HG03432 (cell line): ENCODE measurements around the gene DAZAP1.
"Not testable (repeated sequence)": the region's sequence is repeated elsewhere in the genome, so short reads cannot be mapped to it uniquely, and the experiment has no call there.

Experiments
- ATAC-seq: cut with Tn5 transposase; IDR thresholded peaks from one replicate; pipeline ENCODE4 v1.9.1; 2021; ENCODE audit warnings: mild to moderate bottlenecking, moderate library complexity; ENCODE audit not compliant: unreplicated experiment

Gene DAZAP1

DNA sequence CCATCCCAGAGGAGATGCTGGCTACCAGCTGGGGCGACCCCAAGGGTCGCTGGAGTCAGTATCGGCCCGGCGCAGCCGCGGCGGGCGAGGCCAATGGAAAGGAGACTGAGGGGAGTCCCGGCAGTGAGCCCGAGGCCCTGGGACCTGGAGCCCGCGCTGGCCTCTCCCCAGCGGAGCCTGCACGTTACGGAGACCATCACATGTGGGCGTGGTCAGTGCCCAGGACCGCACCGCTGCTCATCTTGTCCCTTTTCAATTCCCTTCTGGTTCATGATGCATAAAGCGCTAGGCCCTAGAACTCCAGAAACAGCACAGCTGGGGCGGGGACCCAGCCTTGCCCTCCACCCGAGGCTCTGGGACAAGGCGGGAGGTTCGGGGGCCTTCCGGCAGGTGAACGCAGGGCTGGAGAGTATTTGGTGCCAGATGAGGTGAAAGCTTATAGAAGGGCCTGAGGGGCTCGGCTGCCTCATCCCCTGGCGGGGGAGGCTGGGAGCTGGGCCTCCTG is 63.7 kb downstream of the DAZAP1 start:
- no peak for ATAC-seq

DNA sequence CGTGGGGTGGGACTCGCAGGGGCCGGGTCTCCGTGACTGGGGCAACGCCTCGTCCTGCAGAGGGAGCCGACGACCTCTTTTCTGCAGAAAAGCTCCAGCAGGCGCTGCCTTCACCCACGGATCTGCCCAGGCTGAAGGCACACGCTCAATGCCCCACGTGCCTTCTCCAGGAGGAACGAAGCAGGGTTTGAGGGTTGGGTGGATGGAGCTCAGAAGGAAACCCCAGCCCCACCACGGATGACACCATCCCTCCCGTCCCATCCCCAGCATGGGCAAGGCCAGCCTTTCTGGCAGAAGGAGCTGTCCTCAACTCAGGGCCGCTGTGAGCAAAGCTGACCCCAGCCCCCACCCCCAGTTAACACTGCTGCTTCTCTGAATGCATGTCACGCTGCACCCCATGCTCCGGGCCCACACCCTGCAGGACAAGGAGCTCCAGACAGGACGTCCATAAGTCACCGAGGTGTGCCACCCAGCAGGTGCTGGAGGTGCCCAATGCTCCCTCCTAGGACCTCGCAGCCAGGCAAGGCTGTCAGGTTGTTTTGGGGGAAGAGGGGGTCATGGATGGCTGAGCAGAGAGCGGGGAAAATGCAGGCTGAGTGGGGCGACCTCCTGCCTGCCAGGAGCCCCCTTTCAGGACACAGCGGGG is 64.3 kb downstream of the DAZAP1 start:
- no peak for ATAC-seq

DNA sequence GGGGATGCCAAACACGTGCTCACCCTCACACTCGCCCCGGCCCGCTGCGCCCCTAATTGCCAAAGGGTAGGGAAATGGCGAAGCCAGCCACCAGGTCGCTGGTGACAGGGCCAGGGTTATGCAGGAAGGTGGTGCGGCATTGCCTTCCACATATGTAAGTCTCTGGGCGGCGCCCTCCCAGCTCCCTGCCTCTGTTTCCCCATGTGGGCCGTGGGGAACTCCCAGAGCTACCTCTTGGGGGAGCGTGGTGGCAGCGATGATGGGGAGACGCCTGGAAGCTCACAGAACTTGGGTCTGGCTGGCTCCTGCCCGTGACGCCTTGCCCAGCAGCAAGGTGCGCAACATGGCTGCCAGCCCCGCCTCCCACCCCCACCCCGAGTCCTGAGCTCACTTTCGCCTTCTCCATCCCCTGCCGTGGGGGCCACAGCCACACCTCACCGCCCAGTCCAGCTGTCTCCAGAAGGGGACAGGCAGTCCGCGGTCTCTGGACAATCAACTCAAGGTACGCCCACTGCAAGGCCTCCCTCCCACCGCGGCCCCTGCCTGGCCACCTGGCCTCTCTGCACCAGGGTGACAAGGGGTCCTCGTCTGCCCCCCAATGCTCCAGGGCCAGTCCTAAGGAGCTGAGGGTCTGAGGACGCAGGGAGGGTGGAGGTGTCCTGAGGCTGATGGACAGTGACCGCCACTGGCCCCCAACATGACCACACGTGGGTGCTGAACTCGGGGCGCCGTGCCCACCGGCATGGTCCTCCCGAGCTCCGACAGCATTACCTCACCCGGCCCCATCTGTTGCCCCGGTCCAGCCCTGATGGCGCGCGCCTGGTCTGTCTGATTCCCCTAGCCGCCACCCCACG is 65.1 kb downstream of the DAZAP1 start:
- ATAC-seq: no peak

DNA sequence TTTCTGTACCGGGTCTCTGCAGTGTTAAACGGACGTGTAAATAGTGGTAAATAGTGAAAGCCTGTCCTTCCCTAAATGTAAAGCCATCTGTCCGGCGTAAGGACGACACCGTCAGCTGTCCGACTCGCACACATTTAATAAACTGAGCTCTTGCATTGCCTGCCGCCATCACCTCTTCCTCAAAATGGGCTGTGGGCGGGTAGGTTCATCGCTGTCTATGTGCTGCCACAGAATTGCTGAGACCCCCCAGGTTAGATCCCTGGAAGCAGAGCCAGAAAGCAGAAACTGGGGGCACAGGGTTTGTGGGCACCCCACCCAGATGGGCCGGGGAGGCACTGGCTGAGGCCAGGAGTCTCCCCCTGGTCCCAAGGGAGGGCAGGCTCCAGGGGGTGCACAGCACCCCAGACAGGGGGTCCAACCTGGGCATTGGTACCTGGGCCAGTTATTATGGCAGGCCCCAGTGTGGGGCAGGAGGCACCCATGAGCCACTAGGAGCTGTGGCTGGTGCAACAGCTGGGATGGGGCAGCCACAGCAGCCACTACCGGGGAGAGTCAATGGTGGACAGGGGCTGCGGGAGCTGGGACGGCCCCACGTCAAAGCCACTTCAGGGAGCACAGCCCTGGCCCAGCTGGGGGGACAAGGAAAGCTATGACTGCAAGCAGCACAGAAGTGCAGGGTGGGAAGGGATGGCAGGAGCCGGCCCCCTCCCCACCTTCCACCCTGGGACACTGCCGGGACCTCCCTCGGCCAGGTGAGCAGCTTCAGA is 65.9 kb downstream of the DAZAP1 start:
- ATAC-seq: no peak

DNA sequence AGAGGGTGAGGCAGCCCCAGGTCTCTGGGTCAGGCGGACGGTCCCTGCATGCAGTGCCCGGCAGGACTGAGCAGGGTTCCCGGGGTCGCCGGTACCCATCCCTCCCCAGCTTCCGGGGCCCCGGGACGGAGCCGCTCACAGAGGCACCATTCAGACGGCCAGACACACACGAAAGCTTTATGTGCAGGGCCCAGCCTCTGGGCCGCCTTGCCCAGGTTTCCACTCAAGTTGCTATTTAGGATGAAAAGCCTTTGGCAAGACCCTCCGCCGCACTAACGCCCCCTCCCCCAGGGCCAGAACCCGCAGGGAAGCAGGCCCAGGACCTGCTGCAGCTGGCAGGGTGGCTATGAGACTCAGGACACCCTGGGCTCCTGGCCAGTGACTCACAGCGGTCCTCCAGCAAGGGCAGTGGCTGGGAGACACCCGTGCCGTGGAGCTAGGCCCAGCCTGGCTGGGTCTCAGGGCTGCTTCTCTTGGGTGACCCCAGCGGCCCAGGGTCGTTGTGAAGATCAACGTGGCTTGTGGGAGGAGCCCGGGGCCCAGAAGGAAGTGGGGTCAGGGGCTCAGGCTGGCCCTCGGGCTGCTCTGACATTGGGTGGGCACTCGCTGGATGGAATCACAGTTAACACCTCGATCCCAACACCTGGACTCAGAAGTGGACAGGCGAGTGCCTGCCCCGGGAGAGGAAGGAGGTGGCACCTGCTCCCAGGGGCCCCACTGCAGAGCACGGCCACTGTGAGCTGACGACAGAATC is 66.8 kb downstream of the DAZAP1 start:
- ATAC-seq: no peak

DNA sequence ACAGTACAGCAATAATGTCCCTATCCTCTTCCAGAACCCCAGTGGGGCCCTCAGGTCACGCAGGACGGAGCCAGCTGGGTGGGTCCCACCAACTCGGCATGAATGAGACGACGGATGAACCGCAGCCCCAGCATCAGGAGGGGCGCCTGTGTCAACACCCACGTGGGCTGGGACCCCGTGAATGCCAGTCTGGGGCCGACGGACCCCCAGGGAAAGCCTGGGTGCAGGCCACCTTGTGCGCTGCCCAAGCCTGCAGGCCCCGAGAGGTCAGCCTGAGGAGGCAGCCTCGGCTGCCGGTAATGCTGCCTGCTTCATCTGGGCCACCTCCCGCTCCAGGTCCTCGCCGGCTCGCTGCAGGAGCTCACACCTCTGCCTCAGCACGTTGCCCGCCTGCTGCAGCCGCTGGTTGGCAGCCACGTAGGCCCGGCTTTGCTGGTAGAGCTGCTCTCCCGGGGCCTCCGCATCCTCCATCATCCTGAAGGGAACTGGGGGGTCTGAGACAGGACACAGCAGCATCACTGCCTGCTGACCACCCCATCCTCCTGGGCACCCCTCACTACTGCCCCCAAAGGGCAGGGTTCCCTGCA is 67.5 kb downstream of the DAZAP1 start:
- ATAC-seq: no peak

DNA sequence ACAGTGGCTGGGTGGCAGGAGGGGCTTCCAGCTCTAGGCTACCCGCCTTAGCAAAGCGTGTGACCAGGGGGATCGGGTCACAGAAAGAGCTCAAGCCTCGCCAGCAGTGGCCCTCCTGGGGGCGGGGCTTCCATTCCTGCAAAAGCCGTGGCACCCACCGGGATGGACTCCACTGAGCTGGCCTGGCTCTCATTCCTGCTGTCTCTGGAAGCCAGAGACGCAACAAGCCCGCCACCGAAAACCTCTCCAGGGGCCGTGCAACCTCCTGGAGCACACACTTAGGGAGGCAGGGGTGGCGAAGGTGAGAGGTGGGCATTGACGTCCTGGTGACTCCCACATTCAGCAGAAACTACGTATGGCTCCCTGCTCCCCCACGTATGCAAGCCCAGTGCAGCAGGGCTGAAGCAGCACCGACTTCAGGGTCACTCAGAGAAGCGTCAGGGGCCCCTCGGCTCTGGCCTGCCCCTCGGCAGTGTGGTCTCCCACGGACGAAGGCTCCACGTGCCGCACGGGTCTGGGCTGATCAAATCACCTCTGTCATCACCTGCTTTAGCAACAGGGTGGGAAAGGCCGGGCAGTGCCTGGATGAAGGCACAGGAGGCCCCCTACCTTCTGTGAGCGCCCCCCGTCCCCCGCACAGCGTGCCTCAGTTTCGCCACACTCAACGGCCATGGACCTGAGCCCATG is 68.5 kb downstream of the DAZAP1 start:
- ATAC-seq: no peak

DNA sequence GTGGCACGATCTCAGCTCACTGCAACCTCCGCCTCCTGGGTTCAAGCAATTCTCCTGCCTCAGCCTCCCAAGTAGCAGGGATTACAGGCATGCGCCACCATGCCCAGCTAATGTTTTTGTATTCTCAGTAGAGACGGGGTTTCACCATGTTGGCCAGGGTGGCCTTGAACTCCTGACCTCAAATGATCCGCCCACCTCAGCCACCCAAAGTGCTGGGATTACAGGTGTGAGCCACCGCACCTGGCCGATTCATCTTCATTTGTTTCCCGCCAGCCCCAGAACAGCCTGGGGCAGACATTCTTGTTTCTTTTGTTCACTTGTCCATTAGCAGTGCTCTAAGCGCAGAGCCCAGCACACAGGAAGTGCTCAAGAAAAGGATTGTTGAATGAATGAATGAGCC is 69.7 kb downstream of the DAZAP1 start:
- ATAC-seq: not testable (repeated sequence)

DNA sequence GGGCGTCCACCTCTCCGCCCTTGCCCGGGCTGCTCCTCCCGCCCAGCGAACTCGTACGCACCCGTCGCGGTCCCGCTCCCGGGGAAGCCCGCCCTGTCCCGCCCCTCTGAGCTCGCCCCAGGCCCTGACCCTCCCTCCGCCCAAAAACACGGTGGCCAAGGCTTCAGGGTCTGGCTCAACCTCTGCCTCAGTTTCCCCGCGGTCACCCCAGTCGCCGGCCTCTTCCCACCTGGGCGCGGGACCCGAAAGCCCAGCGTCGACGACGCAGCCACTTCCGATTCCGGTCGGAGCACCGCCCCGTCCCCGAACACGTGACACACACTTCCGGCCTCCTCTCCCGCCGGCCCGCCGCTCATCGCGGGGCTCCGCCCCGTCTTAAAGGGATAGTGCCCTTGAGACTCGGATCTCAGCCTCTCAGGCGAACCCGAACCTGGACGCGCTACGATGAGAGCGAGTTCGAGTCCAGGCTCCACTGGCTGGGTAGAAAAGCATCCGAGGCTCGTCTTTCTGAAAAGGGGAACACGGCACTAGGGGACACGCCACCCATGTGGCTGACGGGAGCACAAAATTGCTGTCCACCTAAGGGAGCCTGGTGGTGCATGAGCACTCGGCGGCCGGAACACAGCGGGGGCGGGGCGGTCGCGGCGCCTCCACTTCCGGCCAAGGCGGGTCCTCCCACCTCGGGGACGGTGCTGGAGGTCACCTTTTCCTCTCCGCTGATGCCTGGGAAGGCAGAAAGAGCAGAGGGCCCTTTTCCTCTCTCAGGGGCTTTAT is 71.7 kb downstream of the DAZAP1 start, which contains the start of gene C19orf25:
Gene C19orf25, minus strand, starts transcription at position 282 of the 774 bp plus-strand sequence. CDS start 312 bp downstream, outside the sequence.
- peak; percentile 81 for ATAC-seq

DNA sequence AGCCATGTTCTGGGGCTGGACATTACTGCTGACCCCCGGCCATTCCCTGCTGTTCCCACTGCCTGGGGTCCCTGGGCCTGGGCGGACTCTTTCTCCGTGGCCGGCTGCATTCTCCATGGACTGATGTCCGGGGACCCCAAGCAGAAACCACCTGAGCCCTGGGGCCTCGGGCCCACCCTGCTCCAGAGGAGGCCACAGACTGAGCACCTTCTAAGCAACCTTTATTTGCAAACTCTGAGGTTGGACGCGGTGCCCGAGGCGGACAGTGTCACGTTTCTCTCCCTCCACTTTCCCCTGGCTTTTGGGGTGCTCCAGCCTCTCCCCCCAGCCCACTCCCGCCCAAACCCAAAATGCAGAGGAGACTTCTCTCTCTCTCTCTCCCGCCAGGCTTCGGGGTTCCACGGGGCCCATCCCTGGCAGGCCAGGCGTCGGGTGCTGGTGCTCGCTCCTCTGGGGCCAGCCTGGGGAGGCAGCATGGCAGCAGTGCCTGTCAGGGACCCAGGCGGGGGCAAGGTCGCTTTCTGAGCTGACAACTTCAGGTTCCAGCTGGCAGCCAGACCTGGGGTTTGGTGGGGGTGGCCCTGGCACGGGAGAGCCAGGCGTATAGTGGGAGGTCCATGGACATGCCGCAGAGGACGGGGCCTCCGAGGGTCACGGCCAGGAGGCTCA is 74.0 kb downstream of the DAZAP1 start:
- no peak for ATAC-seq

DNA sequence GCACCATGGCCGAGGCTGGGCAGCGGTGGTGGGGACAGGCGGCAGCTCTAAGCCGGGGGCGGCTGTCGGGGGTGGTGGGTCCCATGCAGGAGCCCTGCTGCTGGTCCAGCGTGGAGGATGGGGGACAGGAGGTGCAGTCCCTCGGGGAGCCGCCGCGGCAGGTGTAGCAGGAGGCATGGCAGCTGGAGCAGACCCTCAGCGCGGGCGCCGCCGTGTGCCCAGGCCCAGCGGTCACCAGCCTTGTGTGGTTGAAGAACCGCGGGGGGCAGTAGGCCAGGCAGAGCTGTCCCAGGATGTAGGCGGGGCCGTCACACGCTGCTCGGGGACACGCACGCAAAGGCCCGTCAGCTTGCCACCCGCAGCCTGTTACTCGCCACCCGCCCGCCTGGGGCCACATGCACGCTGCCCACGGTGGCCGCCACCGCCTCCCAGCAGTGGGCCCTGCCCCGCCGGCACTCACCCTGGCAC is 74.5 kb downstream of the DAZAP1 start:
- ATAC-seq: no peak

DNA sequence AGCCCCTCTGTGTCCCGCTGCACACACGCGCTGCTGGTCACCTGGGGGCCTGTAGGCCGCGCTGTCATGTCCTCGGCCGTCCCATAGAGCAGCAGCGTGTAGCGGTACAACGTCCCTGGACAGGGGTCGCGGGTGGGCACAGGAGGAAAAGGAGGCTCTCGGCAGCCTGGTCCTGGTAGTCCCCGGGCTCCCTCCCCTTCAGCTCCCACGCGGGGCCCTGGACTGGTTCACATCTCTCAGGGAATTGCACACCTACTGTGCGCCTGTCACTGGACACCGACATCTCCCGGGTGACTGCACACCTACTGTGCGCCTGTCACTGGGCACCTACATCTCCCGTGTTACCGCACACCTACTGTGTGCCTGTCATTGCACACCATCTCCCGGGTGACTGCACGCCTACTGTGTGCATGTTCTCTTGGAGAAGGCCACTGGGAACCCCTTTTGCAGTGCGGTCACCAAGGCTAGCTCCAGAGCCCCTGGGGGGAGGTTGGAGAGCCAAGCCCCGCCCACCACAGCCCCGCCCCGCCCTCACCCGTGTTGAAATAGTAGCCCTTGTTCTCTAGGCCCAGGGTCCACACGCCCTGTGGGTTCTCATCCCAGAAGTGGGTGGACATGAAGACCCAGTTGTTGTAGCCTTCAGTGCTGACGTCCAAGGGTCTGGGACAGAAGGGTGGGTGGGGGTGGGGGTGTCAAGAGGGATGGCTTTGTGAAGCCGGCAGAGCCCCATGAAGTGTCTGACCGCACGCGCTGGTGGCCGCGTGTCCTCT is 75.2 kb downstream of the DAZAP1 start:
- no peak for ATAC-seq

DNA sequence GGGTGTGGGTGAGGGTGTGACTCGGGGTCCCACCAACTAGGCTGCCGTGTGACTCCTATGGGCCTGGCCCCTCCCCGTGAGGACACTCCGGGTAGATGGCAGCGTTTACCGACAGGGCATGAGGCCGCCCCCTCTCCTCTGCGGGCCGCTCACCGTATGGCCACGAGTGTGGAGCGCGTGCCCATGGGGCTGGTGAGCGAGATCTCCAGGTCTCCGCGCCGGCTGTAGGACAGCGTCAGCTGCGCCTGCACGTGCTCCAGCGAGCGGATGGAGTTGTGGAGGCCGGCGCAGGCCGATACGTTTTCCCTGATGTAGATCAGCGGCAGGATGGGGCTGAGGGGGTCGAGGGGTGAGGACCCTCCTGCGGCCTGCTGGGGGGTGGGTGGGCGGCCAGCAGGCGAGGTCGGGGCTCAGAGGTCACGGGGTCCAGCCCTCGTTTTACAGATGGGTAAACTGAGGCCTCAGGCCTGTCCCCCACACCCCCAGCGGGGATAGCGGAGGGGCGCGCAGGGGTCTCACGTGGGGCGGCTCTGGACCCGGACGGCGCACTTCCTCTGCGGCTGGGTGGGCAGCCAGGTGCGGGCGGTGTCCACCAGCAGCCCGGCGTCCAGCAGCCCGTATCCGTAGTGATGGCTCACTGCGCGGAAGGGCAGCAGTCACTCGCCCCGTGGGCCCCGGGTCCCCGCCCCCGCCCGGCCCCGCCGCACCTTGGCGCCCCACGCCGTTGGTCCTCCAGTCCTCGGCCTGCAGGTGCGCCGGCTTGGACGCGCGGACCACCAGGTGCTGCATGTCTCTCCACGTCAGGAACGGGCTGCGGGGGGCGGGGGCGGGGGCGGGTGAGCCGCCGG is 76.0 kb downstream of the DAZAP1 start:
- no peak for ATAC-seq

DNA sequence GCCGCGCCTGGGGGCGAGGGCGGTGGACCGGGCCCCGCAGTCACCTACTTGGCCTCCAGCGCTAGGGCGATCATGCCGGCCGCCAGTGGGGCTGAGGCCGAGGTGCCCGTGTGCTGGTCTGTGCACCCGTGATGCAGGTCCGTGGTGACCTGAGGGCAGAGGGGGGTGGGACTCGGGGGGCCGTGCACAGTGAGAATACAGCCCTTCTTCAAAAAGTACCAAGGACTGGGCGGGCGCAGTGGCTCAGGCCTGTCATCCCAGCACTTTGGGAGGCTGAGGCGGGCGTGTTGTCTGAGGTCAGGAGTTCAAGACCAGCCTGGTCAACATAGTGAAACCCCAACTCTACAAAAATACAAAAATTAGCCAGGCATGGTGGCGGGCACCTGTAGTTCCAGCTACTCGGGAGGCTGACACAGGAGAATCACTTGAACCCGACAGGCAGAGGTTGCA is 76.6 kb downstream of the DAZAP1 start:
- ATAC-seq: no peak
